NCI-H1436 (cell line): ENCODE measurements around the gene GORASP1.

Experiments
- DNase-seq: peaks from one replicate; lab custom pipeline; 2025; lab: John Stamatoyannopoulos, UW

Gene GORASP1

DNA sequence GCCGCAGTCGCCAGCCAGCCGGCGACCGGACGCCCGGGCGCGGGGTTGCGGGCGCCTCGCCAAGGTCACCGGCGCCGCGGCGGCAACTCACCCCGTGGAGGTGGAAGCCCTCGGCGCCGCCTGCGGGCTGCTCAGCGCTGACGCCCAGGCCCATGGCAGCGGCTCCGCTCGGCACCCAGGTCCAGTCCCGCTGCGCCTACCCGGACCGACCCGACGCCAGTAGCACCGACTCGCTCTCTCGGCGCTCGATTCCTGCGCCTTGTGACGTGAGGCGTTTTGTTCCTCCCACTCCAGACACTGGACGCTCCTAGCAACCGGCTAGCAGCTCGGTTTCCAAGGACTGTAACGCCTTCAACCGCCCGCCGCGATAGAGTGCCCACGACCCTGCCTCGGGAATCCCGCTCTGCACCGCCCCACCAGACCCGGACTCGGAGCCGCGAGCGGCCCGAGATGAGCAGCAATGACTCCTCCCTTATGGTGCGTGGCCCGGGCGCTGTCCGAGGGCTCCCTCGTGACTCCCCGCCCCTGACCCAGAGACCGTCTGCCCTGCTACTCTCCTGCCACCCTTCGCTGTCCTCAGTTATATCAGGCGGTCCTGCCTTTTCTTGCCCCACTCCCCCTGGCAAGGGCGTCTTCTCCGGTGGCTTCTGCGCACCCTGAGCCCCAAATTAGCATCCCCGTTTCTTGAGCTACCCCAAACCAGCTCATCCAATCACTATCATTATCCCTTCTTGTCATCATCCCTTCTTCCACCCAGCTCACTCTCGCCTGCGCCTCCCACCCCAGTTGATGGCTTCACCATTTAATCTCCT lies at the start of gene GORASP1, which contains the start of gene TTC21A:
TSS of gene GORASP1 (minus strand) at position 240 of the 812 bp plus-strand sequence. CDS start at position 154, 86 bp downstream.
TSS of gene TTC21A (plus strand) at position 293 of the 812 bp plus-strand sequence. CDS start at position 451, 158 bp downstream.
- peak; percentile 50 for DNase-seq

DNA sequence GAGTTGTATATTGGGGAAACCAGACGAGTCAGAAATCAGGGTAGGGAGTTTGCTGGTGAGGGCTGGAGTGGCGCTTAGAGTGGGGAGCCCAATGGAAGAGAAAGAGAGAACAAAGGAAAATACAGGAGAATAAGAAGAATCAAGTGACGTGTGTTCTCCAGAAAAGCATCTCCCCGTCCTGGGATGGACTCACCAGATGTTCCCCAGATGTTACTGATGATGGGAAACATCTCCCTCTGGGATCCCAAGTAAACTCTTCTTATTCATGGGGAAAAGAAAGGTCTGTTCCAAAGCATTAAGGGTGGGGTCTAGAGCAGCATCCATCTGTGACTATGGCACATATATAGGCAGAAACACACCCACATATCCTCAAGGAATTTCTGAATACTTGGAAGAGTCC lies 49.0 kb upstream of the GORASP1 start:
- no peak for DNase-seq

DNA sequence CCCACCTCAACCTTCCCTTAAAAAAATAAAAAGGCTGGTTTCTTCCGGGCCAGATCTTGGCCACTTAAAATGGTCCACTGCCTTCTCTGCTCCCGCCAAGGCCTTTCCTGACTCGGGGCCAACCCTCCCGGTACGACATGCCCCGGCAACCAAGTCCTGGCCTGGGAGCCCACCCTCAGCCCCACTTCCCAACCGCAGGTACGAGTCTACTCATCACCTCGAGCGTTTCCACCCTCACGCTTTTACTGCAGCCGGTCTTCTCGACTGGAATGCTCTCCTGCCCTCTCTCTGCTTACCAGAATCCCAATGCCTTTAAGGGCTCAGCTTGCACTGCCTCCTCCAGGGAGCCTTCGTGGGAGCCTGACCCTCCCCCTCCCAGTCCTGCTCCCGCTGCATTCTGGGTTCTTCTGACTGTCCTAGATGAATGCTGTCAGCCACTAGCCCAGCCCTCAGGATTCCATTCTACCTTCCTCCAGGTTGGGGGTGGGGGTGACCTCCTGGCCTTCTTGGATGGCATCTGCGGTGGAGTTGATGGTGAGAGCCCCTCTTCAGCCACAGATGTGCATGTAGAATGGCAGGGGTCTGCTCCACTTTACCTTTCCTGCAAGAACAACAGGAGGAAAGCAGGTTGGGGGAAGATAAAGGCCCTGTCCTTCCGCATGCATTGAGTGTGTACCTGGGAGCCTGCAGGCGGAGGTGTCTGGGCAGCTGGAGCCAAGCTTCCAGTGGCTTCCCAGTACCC lies 47.0 kb upstream of the GORASP1 start:
- DNase-seq, result no peak

DNA sequence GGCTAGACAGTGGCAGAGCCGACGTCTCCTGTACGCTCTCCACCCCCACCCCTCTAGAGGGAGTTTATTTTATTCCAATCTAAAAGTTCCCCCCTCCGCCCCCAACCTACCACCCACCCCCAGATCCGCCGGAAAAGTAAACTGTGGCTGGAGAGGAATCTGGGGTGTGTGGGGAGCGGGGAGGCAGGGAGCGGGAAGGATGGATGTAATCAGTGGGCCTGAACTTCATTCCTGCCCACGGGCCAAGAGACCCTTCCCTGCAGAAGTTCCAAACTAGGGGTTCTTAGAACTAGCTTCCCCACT lies 46.5 kb upstream of the GORASP1 start:
- no peak for DNase-seq

DNA sequence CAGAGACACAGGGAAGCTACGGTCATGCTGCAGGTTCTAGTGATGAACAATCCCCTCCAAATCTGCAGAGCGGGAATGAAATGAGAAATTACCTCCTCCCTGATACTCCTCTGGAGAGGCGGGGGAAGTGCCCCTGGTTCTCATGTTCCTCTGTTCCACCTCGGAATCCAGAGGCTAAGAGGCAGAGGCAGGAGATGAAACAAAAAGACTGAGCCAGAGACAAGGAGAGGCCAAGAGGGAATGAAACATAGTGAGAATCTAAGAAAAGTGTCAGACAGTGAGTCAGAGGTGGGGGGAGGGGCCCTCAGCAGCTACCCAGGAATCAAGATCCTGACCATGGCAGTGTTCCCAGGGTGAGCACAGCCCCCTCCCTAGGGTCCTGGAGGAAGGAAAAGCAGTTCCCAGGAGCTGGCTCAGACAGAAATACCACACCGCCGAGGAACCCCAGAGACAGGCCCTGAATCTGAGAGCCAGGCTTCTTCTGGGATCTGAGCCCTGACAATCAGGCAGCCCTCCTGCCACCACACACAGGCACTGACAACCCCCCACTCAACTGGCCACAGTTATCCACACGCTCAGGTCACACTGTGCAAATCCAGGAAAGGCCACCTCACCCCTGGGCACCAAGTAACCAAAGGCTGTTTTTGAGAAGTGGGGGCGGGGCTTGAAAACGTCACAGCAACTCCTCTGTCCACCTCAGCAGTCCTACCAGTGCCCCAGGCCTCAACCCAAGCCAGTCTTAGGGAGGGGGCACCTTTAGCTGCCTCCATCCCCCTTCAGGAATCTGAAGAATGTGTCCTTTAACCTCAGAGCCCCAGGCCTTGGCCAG lies 43.6 kb upstream of the GORASP1 start:
- DNase-seq, result no peak

DNA sequence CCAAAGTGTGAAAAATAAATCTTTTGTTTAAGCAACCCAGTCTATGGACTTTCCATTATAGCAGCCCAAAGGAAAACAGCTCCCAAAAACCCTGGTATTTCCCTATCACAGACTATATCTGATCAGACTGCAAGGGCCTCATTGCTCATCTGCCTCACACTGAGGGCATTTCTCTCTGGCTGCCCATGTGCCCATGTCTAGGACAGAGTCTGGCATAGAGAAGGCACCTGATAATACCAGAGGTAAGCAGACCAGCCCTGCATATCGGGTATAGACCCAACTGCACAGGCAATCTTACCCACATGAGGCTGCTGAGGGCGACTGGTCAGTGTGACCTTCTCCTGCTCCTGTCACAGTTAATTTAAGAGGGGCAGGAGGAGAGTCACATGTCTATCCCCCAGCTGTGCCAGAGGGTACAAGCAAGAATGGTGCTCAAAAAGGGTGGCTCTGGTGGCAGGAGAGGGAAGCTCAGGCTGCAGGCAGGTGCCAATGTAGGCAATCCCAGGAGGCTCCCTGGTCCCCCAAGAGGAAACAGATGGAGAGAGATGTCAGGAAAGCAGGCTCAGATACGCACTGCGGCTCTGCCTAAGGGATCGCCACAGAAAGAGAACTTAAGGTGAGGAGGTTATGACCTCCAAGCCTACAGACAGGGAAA lies 42.8 kb upstream of the GORASP1 start:
- peak; percentile 47 for DNase-seq

DNA sequence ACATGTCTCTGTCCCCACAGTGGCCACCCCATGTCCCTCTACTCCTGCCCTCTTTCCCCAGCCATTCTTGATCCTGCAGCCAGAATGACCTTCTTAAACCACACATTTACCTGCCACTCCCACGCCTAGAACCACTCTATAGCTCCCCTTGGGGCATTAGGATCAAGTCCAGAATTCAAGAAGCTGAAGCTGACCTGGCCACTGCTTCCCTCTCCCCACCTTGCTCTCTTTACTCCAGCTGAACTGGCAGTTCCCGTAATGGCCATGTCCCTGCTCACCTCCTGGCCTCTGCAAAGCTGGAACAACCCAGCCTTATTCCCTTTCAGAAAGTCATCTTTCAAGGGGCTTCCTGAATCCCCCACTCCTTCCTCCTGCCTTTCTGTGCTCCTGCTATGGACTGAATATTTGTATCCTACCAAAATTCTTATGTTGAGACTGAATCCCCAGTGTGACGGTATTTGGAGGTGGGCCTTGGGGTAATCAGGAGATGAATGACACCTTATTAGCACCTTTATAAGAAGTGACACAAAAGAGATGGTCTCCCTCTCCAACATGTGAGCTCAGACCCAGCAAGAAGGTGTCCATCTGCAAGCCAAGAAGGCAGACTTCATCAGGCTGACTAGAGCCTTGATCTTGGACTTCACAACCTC lies 42.2 kb upstream of the GORASP1 start:
- no peak for DNase-seq

DNA sequence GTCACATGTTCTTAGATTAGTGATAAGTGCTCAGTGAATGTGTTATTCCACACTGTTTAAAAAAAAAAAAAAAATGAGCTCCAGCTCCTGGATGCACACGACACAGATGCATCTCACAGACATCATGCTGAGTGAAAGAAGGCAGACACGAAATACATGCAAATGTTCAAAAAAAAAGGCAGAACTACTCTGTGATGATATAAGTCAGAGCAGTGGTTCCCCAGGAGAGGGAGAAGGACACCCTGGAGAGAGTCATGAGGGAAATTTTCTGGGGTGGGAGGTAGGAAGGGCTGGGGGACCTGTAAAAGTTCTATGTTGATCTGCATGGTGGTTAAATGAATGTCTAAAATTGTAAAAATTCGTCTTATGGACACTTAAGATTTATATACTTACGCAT lies 41.6 kb upstream of the GORASP1 start:
- no peak for DNase-seq

DNA sequence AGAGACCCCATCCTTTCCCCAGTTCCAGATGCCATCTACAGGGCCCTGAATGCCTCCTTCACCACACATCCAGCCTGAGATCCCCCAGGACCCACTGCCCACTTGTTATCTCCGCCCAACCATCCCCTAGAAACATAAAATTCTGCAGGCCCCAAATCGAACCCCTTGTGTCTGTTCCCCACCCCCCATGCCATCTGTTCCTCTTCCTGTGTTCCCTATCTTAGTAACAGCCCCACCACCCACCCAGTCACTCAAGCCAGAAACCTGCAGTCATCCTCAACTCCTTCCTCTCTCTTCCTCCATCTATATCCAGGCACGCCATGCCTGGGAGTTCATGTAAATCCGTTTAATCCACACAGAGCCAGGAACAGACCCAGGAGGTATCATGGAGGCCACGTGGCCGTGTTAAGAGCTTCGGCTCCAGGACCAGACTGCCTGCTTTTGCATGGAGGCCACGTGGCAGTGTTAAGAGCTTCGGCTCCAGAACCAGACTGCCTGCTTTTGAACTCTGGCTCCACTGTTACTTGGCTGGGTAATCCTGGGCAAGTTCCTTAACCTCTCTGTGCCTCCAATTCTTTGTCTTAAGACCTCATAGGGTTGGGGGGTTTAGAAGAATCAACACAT lies 41.1 kb upstream of the GORASP1 start:
- DNase-seq, result no peak

DNA sequence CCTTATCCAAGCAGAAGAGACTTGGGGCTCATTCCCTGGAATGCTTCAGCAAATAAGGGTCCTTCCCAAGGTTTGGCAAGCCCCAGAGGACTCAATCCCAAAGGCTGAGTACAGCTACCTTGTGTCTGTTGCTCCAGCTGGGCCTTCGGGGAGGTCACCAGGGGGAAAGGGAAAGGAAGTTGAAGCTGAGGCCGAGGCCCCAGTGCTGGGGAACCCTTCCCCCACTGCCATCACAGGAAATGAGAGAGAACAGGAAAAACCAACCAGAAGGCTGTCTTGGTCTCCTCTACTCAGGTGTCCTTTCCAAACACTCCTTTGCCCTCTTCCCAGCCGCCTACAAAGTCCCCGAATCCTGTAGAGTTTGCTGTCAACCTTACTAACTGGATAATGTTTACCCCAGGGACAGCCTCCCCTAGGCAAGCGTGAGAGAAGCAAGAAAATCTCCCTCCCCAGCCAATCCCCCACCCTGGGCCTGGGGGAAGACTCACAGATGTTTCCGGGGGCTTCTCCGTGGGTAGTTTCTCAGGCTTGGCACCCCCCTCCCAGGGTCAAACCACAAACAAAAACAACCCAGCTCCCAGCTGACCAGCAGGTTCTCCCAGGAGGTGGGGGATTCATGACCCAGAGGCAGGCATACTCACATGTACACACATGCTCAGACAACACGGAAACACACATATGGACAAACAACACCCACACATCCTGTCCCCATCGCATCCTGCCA lies 40.4 kb upstream of the GORASP1 start:
- no peak for DNase-seq

DNA sequence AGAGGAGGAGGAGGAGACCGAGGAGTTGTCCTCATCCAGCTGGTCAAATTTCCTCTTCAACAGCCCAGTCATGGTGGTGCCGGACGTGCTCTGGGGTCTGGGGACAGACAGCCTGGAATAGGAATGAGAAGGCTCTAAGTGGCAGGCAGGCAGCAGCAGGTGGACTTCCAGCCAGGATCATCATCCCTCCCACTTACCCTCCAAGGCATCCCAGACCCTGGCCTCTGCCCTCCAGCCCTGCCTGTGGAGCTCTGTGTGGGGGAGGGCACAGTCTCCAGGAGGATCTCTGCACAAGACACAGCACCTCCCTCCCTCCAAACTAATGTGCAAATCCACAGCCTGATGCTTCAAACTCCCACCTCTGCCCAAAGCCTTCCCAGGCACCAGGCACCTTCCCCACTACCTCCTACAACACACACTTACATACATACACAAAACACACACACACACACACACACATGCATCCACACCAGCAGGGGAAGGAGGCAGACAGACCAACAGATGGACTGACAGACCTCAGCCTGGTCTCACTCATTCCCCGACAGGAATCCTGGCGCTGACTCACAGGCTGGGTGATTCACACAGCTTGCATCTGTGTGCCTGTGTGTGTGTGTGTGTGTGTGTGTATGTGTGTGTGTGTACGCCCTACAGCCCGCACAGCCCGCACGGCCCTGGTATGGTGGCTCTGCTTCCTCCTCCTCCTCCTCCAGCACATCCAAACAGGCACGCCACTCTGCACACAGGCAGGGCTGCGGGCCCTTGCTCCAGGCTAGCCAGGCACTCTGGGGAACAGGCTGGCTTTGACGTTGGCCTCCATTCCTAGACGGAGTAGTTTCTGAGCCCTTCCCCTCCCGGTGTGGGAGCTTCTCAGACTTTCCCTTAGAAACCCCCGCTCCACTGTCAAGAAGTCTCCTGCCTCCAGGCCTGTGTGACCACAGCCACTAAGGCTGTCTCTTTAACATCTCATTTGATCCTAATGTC lies 39.5 kb upstream of the GORASP1 start:
- DNase-seq, result no peak

DNA sequence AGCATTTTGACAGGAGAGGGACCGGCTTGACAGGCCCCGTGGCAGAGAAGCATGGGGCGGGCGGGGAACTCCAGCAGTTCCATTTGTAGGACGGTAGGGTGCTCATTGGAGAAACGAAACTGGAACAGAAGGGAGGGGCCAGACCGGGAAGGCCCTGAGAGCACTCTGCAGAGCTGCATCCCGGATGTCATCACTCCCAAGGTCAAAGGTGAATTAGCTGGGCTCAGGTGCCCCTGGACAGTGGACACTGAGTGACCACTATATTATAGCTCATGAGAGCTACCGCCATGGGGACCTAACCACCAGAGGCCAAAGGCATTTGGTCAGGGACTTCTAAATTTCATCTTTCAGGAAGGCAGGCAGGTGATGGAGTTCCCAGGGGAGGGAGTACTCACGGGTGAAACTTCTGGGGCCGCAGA lies 38.7 kb upstream of the GORASP1 start:
- no peak for DNase-seq

DNA sequence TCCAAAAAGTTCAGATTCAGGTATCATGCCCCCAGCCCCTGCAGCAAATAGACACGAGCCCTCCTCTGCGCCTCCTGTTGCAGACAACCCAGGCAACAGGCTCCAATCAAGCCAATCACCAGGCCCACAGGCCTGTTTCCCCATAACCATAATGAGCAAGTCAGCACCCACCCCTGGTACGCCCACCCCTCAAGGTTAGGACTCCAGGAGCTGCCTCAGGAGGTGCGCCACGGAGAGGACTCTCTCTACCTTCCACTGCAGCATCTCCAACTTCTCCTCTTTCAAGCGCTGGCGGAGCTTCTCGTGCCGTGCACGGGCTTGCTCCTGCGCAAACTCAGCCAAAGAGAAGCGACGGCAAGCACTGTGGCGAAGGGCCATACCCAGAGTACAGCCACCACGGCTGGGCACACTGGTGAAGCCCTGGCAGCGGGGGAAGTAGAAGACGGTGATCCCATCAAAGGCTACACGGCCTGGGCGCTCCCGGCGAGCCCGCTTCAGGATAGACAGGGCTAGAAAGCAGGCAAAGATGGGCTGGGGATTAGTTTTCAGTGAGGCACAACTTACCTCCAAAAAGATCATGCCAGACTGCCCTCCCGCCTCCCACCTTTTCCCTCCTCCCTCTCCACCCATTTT lies 37.4 kb upstream of the GORASP1 start:
- DNase-seq, result no peak

DNA sequence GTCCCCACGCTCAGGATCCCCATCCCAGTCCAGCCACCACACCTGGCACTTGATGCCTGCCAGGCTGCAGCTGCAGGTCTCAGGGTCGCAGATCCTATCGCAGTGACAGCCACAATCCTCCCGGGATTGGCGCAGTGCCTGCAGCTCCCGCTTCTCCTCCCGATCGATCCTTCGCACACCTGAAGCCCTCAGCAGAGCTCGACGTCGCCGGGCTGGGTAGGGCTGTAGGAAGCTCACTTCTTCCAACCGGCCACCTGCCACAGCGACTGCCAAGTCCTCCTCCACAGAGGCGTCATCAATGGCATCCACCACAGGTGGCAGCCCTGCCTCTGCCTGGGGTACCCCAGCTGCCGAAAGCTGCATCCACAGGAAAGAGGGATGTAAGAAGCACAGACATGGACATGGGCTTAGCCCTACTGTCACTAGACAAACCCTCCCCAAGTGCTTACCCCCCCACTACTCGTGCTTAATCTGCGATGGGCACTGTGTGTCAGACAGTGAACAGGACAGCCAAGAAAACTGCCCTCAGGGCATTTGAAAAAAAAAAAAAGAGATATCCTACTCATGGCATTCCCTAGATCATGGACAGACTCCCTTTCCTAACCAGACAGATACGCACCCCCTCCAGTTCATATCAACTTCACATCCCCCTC lies 36.8 kb upstream of the GORASP1 start:
- no peak for DNase-seq

DNA sequence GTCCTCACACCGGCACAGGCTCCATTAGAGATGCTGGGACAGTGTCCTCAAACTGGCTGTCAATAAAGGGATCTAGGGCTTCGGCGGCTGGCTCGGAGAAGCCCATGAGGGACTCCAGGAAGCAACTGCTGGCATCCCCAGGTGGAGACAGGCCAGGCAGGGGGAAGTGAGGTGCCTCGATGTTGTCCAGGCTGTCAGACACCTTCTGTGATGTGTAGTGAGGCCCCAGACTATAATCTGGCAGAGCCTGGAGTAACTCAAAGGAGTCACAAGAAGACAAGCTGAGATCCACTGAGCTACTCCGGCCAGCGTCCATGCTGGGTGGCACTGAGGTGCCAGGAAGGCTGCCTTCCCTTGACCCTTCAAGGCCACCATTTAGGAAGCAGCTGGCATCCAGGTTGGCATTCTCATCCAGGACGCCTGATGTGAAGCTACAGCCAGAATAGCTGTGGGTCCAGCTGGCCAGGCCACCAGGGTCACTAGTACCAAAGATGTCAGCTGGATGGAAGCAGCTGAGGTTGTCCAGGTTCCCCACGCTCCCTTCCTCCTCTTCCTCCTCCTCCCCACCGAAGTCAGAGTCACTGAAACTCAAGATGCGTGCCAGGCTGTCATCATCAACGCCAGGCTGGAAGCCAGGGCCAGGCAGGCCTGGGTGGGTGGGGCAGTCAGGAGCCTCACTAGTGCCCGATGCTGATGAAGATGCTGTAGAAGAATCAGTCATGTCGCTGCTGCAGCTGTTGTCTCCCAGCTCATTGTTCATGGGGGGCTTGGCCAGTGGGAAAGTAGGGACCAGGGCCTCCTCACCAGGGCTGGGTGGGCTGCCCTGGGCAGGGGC lies 35.8 kb upstream of the GORASP1 start:
- DNase-seq, result no peak

DNA sequence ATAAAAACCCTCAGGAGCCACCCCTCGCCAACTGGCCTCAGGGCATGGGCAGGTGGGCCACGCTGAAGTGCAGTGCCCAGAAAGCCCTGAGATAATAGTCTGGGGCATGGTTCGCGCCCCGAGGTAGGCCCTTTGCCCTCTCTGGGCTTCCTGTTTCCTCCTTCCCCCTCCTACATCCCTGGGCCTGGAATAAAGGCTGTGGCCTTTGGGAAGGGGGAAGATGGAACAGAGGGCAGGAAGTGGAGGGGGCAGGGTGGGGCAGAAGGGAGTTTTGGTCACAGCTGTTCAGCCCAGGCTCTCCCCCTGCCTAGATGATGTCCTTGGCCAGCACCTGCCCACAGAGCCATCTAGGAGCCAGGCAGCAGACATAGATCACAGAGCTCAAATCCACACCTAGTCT lies 34.6 kb upstream of the GORASP1 start:
- no peak for DNase-seq
